ENCODE measurements around the gene EVPL. TPM values are rescaled to one million over a fixed set of nuclear protein-coding genes. Genes with fewer than 3 reads are reported as not detected.

EVPL gene
- polyA plus RNA-seq, 4 donors = 10.7 to 66.4 (median 41.9) TPM

DNA sequence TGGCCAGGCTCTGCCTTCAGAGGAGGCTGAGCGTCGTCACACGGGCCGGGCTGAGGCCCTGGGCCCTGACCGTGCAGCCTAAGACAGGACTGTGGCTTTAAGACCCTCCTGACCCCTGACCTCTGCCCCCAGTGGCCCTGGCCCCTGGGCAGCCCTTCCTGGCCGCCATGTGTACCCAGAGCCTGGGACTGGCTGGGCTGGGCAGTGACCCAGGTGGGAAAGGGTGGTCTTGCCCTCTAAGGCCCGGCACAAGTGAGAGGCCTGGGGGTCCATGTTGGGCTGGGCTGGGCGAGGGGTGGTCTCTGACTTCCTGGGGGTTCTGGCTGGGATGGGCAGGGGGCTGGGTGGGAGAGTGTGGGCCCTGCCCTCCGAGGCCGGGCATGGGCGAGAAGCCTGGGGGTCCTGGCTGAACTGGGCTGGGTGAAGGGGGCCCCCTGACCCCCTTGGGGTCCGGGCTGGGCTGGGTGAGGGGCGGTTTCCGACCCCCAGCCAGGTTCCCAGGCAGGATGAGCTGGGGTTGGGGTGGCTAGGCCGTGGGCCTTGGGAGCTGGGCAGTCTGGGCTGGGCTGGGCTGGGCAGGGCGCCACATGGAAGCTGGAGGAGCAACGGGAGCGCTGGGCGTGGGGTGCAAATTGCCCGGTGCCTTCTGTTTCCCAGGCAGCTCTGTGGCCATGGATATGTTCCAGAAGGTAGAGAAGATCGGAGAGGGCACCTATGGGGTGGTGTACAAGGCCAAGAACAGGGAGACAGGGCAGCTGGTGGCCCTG lies 26.2 kb downstream of the EVPL start, which contains the start of gene CDK3:
CDK3 (plus strand) TSS at position 101 of the 767 bp plus-strand sequence; CDS start at position 672, 571 bp downstream.
- no peak for FAIRE-seq
- Histone ChIP-seq H3K4me3 (ENCODE audit: low read depth in 1 of 3, low read length in 3 of 3) (no peak within 1 kb of the TSS), H3K27me3 (ENCODE audit: control insufficient read depth in 3 of 3, insufficient read depth in 3 of 3, low read length in 3 of 3) (no peaks in the 10 kb centered on the region), H3K27ac (ENCODE audit: low read depth in 1 of 3, low read length in 2 of 3) (peak within 1 kb of the TSS in 1 of 3 donors; percentile 65), H3K36me3 (ENCODE audit: control insufficient read depth in 3 of 3, insufficient read depth in 2 of 3, low read depth in 1 of 3, low read length in 3 of 3) (peaks cover 0 to 66% (median 4%) of the 10 kb centered on the region in 3 donors), H3K9me3 (ENCODE audit: control insufficient read depth in 2 of 2, insufficient read depth in 1 of 2, low read depth in 1 of 2, low read length in 1 of 2) (no peaks in the 10 kb centered on the region), H3K4me1 (ENCODE audit: control insufficient read depth in 3 of 3, insufficient read depth in 2 of 3, low read depth in 1 of 3, low read length in 2 of 3) (peaks cover 10 to 76% (median 10%) of the 10 kb centered on the region in 3 donors)
- WGBS, 3 donors = 63 to 83% (median 71%) methylated on average over 19 to 21 of the region's 21 CpGs
- DNase-seq = no peak

DNA sequence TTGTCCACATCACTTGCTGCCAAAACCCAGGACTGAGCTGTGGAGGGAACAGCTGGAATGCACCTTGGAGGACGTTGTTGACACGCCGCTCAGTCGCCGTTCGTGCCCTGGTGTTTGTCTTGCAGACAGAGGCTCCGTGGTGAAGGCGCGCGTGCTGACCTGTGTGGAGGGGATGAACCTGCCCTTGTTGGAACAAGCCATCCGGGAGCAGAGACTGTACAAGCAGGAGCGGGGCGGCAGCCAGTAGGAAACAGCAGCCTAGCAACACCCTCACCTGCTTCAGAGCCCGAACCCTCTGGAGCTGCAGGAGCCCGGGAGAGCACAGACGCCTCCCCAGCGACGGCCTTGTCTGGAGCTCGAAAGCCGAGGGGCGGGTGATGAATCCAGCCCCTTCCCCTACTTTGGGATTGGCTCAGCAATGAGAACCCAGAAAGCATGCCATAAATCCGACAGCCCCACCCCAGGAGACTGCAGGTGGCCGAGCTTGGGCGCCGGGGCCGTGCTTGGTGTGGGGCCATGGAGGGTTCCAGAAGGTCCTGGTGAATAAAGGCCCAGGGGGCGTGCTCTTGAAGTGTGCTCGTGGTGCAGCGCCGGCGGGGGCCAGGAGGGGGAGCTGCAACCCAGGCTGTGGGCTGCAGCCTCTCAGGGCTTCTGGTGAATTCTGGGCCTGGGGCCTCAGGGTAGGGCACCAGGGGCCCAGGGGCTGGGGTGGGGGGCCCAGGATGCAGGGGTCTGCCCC lies 26.9 kb downstream of the EVPL start:
- Histone ChIP-seq H3K4me3 (ENCODE audit: low read depth in 1 of 3, low read length in 3 of 3) (no peak overlapping the region), H3K9me3 (ENCODE audit: control insufficient read depth in 2 of 2, insufficient read depth in 1 of 2, low read depth in 1 of 2, low read length in 1 of 2) (no peaks in the 10 kb centered on the region), H3K36me3 (ENCODE audit: control insufficient read depth in 3 of 3, insufficient read depth in 2 of 3, low read depth in 1 of 3, low read length in 3 of 3) (peaks cover 0 to 66% (median 4%) of the 10 kb centered on the region in 3 donors), H3K4me1 (ENCODE audit: control insufficient read depth in 3 of 3, insufficient read depth in 2 of 3, low read depth in 1 of 3, low read length in 2 of 3) (peaks cover 10 to 79% (median 11%) of the 10 kb centered on the region in 3 donors), H3K27ac (ENCODE audit: low read depth in 1 of 3, low read length in 2 of 3) (no peak overlapping the region), H3K27me3 (ENCODE audit: control insufficient read depth in 3 of 3, insufficient read depth in 3 of 3, low read length in 3 of 3) (no peaks in the 10 kb centered on the region)
- DNase-seq (peak; percentile 39 to 65), FAIRE-seq (no peak)
- WGBS, 3 donors = 65 to 70% (median 68%) methylated on average over 27 to 31 of the region's 31 CpGs

DNA sequence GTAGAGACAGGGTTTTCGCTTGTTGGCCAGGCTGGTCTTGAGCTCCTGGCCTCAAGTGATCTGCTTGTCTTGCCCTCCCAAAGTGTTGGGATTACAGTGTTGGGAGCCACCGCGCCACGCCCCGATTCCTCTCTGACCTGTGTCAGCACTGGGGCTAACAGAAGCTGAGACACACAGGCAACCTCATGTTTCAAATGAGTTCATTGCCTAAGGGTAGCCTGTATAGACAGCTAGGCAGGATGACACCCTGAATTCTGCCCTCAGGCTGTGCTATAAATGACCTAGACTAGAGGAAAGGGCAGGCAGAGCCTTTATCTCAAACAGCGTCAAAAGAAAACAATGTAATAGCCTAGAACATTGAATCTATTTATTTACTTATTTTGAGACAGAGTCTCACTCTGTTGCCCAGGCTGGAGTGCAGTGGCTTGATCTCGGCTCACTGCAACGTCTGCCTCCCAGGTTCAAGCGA lies 28.7 kb downstream of the EVPL start:
- Histone ChIP-seq H3K4me1 (ENCODE audit: control insufficient read depth in 3 of 3, insufficient read depth in 2 of 3, low read depth in 1 of 3, low read length in 2 of 3) (peaks cover 10 to 67% (median 14%) of the 10 kb centered on the region in 3 donors), H3K36me3 (ENCODE audit: control insufficient read depth in 3 of 3, insufficient read depth in 2 of 3, low read depth in 1 of 3, low read length in 3 of 3) (peaks cover 0 to 67% (median 4%) of the 10 kb centered on the region in 3 donors), H3K4me3 (ENCODE audit: low read depth in 1 of 3, low read length in 3 of 3) (no peak overlapping the region), H3K9me3 (ENCODE audit: control insufficient read depth in 2 of 2, insufficient read depth in 1 of 2, low read depth in 1 of 2, low read length in 1 of 2) (no peaks in the 10 kb centered on the region), H3K27ac (ENCODE audit: low read depth in 1 of 3, low read length in 2 of 3) (peak overlapping the region in 2 of 3 donors; percentile 89 to 90), H3K27me3 (ENCODE audit: control insufficient read depth in 3 of 3, insufficient read depth in 3 of 3, low read length in 3 of 3) (no peaks in the 10 kb centered on the region)
- 63 to 85% (median 73%) methylated on average over 9 of the region's 9 CpGs for WGBS, 3 donors
- DNase-seq (peak; percentile 42 to 51), FAIRE-seq (no peak)

DNA sequence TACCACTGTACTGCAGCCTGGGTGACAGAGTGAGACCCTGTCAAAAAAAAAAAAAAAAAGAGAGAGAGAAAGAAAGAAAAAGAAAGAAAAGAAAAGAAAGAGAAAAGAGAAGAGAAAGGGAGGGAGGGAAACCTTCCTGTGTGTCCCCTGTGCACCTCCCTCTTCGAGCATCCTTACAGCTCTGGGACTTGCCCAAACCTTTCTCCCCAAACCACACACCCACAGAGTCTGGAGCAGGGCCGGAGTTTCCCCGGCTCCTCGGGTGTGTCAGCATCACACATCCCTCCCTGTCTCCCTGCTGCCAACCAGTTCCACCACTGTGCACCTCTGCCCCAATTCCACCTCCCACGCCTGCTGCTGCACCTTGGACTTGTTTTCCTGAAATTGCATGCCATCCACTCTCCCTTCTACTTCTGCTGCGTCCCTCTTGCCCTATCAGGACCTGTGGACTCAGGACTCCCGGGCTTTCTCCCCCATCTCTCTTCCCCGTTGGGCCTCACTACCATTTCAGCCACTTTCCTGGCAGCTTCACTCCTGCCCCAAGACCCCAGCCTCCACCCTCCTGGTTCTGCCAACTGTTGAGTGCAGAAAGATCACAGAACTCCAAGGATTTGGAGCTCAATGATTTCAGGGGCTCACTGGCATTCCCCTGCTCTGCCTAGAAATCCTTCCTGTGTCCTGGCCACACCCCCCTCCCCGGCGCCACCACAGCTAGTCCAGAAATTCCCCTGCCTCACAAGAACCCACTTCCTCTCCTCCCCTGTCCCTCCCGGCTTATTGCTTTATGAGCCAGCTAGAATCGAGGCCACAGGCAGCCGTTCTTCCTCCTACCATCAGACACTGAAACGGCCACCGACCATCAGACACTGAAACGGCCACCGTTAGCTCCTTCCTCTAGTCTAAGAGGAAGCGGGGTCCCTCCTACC lies 30.2 kb downstream of the EVPL start:
- Histone ChIP-seq H3K27me3 (ENCODE audit: control insufficient read depth in 3 of 3, insufficient read depth in 3 of 3, low read length in 3 of 3) (no peaks in the 10 kb centered on the region), H3K27ac (ENCODE audit: low read depth in 1 of 3, low read length in 2 of 3) (peak overlapping the region; percentile 89 to 90 (median 89)), H3K9me3 (ENCODE audit: control insufficient read depth in 2 of 2, insufficient read depth in 1 of 2, low read depth in 1 of 2, low read length in 1 of 2) (no peaks in the 10 kb centered on the region), H3K4me1 (ENCODE audit: control insufficient read depth in 3 of 3, insufficient read depth in 2 of 3, low read depth in 1 of 3, low read length in 2 of 3) (peaks cover 10 to 59% (median 14%) of the 10 kb centered on the region in 3 donors), H3K36me3 (ENCODE audit: control insufficient read depth in 3 of 3, insufficient read depth in 2 of 3, low read depth in 1 of 3, low read length in 3 of 3) (peaks cover 0 to 68% (median 0%) of the 10 kb centered on the region in 3 donors), H3K4me3 (ENCODE audit: low read depth in 1 of 3, low read length in 3 of 3) (no peak overlapping the region)
- peak; percentile 91 to 96 for DNase-seq
- no peak for FAIRE-seq
- WGBS, 3 donors = 7 to 21% (median 12%) methylated on average over 17 to 18 of the region's 18 CpGs

DNA sequence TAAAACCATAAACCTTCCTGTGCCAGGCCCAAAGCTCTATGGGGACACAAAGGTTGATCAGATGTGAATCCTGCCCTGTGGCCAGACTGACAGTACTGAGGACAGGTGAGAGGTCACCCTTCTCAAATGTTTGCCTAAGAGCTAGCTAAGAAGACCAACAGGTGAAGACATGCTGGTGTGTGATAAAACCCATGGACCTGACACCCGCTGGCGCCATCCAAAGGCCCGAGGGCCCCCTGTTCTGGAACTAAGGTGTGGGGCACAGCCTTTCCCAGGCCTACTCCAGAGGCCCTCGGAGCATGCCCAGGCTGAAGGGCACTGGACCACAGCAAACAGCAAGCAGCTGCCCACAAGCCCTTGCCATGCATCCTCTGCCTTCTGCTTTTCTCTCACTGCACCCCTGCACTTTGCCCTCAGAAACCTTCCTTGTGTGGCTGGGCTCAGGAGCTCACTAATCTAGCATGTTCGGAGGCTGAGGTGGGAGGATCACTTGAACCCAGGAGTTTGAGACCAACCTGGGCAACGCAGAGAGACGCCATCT lies 31.7 kb downstream of the EVPL start:
- no peak overlapping the region for H3K4me3 ChIP-seq (ENCODE audit: low read depth in 1 of 3, low read length in 3 of 3)
- DNase-seq (peak; percentile 37 to 64), FAIRE-seq (no peak)
- peaks cover 0 to 64% (median 4%) of the 10 kb centered on the region in 3 donors for H3K36me3 ChIP-seq (ENCODE audit: control insufficient read depth in 3 of 3, insufficient read depth in 2 of 3, low read depth in 1 of 3, low read length in 3 of 3)
- peaks cover 8 to 55% (median 10%) of the 10 kb centered on the region in 3 donors for H3K4me1 ChIP-seq (ENCODE audit: control insufficient read depth in 3 of 3, insufficient read depth in 2 of 3, low read depth in 1 of 3, low read length in 2 of 3)
- WGBS, 3 donors = 50 to 75% (median 65%) methylated on average over 7 of the region's 7 CpGs
- no peaks in the 10 kb centered on the region for H3K9me3 ChIP-seq (ENCODE audit: control insufficient read depth in 2 of 2, insufficient read depth in 1 of 2, low read depth in 1 of 2, low read length in 1 of 2)
- H3K27me3 ChIP-seq (ENCODE audit: control insufficient read depth in 3 of 3, insufficient read depth in 3 of 3, low read length in 3 of 3) = no peaks in the 10 kb centered on the region
- peak overlapping the region; percentile 17 to 90 (median 68) for H3K27ac ChIP-seq (ENCODE audit: low read depth in 1 of 3, low read length in 2 of 3)

DNA sequence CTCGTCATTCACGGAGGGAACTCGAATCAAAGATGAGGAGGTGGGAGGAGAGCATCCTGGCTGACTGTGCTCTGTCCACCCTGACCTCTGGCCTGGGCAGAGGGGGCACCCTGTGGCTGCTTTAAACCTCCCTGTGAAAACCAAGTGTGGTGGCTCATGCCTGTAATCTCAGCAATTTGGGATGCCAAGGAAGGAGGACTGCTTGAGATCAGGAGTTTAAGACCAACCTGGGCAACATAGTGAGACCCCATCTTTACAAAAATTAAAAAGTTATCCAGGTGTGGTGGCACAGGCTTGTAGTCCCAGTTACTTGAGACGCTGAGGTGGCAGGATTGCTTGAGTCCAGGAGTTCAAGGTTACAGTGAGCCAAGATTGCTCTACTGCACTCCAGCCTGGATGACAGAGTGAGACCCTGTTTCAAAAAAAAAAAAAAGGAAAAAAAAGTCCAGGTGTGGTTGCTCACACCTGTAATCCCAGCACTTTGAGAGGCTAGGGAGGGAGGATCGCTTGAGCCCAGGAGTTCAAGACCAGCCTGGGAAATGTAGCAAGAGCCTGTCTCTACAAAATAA lies 32.2 kb downstream of the EVPL start:
- no peak overlapping the region for H3K4me3 ChIP-seq (ENCODE audit: low read depth in 1 of 3, low read length in 3 of 3)
- peaks cover 7 to 49% (median 10%) of the 10 kb centered on the region in 3 donors for H3K4me1 ChIP-seq (ENCODE audit: control insufficient read depth in 3 of 3, insufficient read depth in 2 of 3, low read depth in 1 of 3, low read length in 2 of 3)
- H3K36me3 ChIP-seq (ENCODE audit: control insufficient read depth in 3 of 3, insufficient read depth in 2 of 3, low read depth in 1 of 3, low read length in 3 of 3) = peaks cover 0 to 63% (median 5%) of the 10 kb centered on the region in 3 donors
- H3K9me3 ChIP-seq (ENCODE audit: control insufficient read depth in 2 of 2, insufficient read depth in 1 of 2, low read depth in 1 of 2, low read length in 1 of 2) = no peaks in the 10 kb centered on the region
- FAIRE-seq (no peak), DNase-seq (peak in 1 of 2 donors; percentile 64)
- WGBS, 3 donors = 52 to 83% (median 54%) methylated on average over 5 of the region's 5 CpGs
- peak overlapping the region in 2 of 3 donors; percentile 68 to 90 for H3K27ac ChIP-seq (ENCODE audit: low read depth in 1 of 3, low read length in 2 of 3)
- H3K27me3 ChIP-seq (ENCODE audit: control insufficient read depth in 3 of 3, insufficient read depth in 3 of 3, low read length in 3 of 3) = no peaks in the 10 kb centered on the region

DNA sequence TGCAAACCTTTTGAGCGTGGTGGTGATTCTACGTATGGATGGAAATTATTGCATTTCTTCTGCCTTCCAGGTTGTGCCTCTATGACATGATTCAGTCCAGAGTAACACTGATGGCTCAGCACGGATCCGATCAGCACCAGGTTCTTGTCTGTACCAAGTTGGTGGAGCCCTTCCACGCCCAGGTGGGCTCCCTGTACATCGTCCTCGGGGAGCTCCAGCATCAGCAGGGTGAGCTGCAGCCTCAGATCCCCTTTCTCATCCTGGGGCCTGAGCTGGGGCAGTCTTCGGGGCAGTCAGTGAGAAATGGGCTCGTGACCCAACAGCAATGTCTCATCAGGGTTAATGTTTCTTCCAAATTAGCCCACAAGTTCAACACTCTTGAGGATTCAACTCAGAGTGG lies 35.7 kb downstream of the EVPL start:
- peaks cover 3 to 69% (median 5%) of the 10 kb centered on the region in 3 donors for H3K36me3 ChIP-seq (ENCODE audit: control insufficient read depth in 3 of 3, insufficient read depth in 2 of 3, low read depth in 1 of 3, low read length in 3 of 3)
- DNase-seq = no peak
- H3K9me3 ChIP-seq (ENCODE audit: control insufficient read depth in 2 of 2, insufficient read depth in 1 of 2, low read depth in 1 of 2, low read length in 1 of 2) = no peaks in the 10 kb centered on the region
- H3K4me3 ChIP-seq (ENCODE audit: low read depth in 1 of 3, low read length in 3 of 3) = no peak overlapping the region
- peaks cover 0 to 17% (median 5%) of the 10 kb centered on the region in 3 donors for H3K4me1 ChIP-seq (ENCODE audit: control insufficient read depth in 3 of 3, insufficient read depth in 2 of 3, low read depth in 1 of 3, low read length in 2 of 3)
- 90 to 95% (median 94%) methylated on average over 9 of the region's 9 CpGs for WGBS, 3 donors
- no peaks in the 10 kb centered on the region for H3K27me3 ChIP-seq (ENCODE audit: control insufficient read depth in 3 of 3, insufficient read depth in 3 of 3, low read length in 3 of 3)
- no peak overlapping the region for H3K27ac ChIP-seq (ENCODE audit: low read depth in 1 of 3, low read length in 2 of 3)
- FAIRE-seq = no peak
